HepG2 (cell line): Measurements from ENCODE around the gene FNDC3B. TPM values are rescaled to one million over a fixed set of nuclear protein-coding genes. Genes with fewer than 3 reads are reported as not detected.

Source experiments
- CAMTA2 ChIP-seq: sonication (generic); formaldehyde crosslinking; IDR thresholded peaks from 2 replicates; pipeline ENCODE4 v1.4.0; 2020; ENCODE audit warnings: mild to moderate bottlenecking, missing genetic modification reagents, borderline replicate concordance
- ERF ChIP-seq: IDR thresholded peaks from 2 replicates; pipeline ENCODE4 v1.6.1; 2018; ENCODE audit warnings: missing biosample characterization, missing genetic modification reagents
- HNF4A ChIP-seq: sonication (generic); formaldehyde crosslinking; IDR thresholded peaks from 2 replicates; pipeline ENCODE4 v1.4.0; 2020; ENCODE audit warnings: missing genetic modification reagents
- MIER3 ChIP-seq: IDR thresholded peaks from 2 replicates; pipeline ENCODE4 v1.6.1; 2016; ENCODE audit warnings: missing compliant biosample characterization, borderline replicate concordance
- NR1H2 ChIP-seq: sonication (generic); formaldehyde crosslinking; IDR thresholded peaks from 2 replicates; pipeline ENCODE4 v1.8.1; 2022; ENCODE audit warnings: low read depth, missing genetic modification reagents, borderline replicate concordance
- SIX4 ChIP-seq: sonication (generic); formaldehyde crosslinking; IDR thresholded peaks from 2 replicates; pipeline ENCODE4 v1.4.0; 2020; ENCODE audit warnings: missing genetic modification reagents
- SP140L ChIP-seq: sonication (generic); formaldehyde crosslinking; IDR thresholded peaks from 2 replicates; pipeline ENCODE4 v1.4.0; 2020; ENCODE audit warnings: missing genetic modification reagents, borderline replicate concordance
- SP5 ChIP-seq: IDR thresholded peaks from 2 replicates; pipeline ENCODE4 v1.6.1; 2016; ENCODE audit warnings: low read depth, borderline replicate concordance
- WIZ ChIP-seq: sonication (generic); formaldehyde crosslinking; IDR thresholded peaks from 2 replicates; pipeline ENCODE4 v1.5.1; 2020; ENCODE audit warnings: mild to moderate bottlenecking, missing genetic modification reagents
- ZKSCAN1 ChIP-seq: fragments of 150-350 bp; IDR thresholded peaks from 2 replicates; pipeline ENCODE4 v1.6.1; 2014; ENCODE audit warnings: low read length
- ZNF343 ChIP-seq: sonication (generic); formaldehyde crosslinking; IDR thresholded peaks from 2 replicates; pipeline ENCODE4 v1.4.0; 2020; ENCODE audit warnings: mild to moderate bottlenecking, missing genetic modification reagents
- ZNF552 ChIP-seq: sonication (generic); formaldehyde crosslinking; IDR thresholded peaks from 2 replicates; pipeline ENCODE4 v1.9.0; 2022; ENCODE audit warnings: missing genetic modification reagents, mild to moderate bottlenecking, borderline replicate concordance
- polyA plus RNA-seq, 8 experiments: library from polyadenylated mRNA; depleted of rRNA in 3 of 8; stranded (reverse) in 7 of 8; unstranded in 1 of 8; fragments of >200 nt; fragmentation: Illumina TruSeq in 4 of 8; extraction: Trizol in 4 of 8; gene quantifications; 2 replicates each; pipeline versions ENCODE4 v1.2.1 to v1.2.3, GENCODE V29; 2011 to 2016; ENCODE audit warnings: low read depth in 4 of 8, missing spikeins in 1 of 8, mixed read lengths in 1 of 8; ENCODE audit not compliant: insufficient read depth in 1 of 8
- small RNA-seq, 3 experiments: library from RNA; depleted of rRNA; stranded (forward); fragments of <200 nt; gene quantifications; one replicate each; pipeline ENCODE3, GENCODE V24; 2012; ENCODE audit warnings: low read depth in 2 of 3, low replicate concordance in 1 of 3; ENCODE audit not compliant: insufficient read length in 3 of 3, insufficient read depth in 2 of 3
- total RNA-seq, 5 experiments: library from RNA; depleted of rRNA; stranded (reverse); fragments of >200 nt; fragmentation: Illumina TruSeq; extraction: Trizol; gene quantifications; 2 replicates each; pipeline ENCODE4 v1.2.3, GENCODE V29; 2016; ENCODE audit warnings: low read depth in 1 of 5
- TF ChIP-seq, protein P1 (sequence below): sonication (generic); formaldehyde crosslinking; IDR thresholded peaks from 2 replicates; pipeline ENCODE4 v1.5.1; 2020; ENCODE audit warnings: mild to moderate bottlenecking, missing genetic modification reagents, moderate library complexity
- TF ChIP-seq, protein P2 (sequence below), 2 experiments: IDR thresholded peaks; 2 replicates each; pipeline ENCODE4 v1.6.1; 2011 to 2012; ENCODE audit warnings: low read length in 2 of 2, borderline replicate concordance in 1 of 2, low read depth in 1 of 2, mild to moderate bottlenecking in 1 of 2, moderate library complexity in 1 of 2

The FNDC3B gene
- total and polyA plus RNA-seq, 2 of the 13 experiments (the other 11 are each of a cell fraction or from before 2014, with no cell fraction given): 74.8 to 103 TPM

DNA sequence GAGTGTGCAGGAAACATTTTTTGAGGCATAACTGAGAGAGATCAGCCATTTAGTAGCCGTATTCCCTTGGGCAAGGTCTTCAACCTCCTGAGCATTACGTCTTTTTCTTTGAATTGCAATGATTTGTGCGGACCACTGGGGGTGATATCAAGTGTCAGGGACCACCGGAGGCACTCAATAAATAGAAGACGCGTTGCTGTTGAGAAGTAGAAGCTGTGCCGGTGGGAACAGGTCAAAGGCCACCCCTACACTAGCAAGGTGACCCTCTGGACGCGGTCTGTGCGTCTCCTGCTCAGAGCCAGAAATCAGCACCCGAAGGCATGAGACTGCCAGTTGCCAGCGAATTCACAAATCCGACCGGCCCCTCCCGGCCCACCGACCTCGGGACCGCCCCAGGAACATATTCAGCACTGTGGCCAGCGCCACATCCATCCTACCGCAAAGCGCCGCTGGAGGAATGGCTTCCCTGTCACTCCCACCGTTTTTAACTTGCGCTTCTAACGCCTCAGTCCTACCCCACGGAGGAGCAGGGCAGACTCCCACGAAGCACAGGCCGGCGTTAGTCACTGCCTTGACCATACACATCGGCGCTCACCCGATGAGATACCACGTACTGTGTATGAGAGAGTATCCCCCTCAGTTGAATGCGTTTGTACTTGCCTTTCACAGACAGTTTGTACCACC lies 410.2 kb downstream of the FNDC3B start (continued):
- TF ChIP-seq, protein P1, sequence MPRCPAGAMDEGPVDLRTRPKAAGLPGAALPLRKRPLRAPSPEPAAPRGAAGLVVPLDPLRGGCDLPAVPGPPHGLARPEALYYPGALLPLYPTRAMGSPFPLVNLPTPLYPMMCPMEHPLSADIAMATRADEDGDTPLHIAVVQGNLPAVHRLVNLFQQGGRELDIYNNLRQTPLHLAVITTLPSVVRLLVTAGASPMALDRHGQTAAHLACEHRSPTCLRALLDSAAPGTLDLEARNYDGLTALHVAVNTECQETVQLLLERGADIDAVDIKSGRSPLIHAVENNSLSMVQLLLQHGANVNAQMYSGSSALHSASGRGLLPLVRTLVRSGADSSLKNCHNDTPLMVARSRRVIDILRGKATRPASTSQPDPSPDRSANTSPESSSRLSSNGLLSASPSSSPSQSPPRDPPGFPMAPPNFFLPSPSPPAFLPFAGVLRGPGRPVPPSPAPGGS (CRISPR knock-in tag): peak; percentile 28; the same call in 1 of the 2 replicates
- TF ChIP-seq MIER3: no peak
- no peak for TF ChIP-seq SP140L (CRISPR knock-in tag)
- TF ChIP-seq ERF (CRISPR knock-in tag): 0 out of 2 replicates have a peak, but pooled peaks have one; percentile 41
- TF ChIP-seq ZKSCAN1: no peak
- no peak for TF ChIP-seq CAMTA2 (CRISPR knock-in tag)
- TF ChIP-seq HNF4A (CRISPR knock-in tag): no peak
- peak; percentile 92 for TF ChIP-seq WIZ (CRISPR knock-in tag)
- TF ChIP-seq ZNF552: no peak
- TF ChIP-seq SIX4 (CRISPR knock-in tag): no peak
- TF ChIP-seq, protein P2, sequence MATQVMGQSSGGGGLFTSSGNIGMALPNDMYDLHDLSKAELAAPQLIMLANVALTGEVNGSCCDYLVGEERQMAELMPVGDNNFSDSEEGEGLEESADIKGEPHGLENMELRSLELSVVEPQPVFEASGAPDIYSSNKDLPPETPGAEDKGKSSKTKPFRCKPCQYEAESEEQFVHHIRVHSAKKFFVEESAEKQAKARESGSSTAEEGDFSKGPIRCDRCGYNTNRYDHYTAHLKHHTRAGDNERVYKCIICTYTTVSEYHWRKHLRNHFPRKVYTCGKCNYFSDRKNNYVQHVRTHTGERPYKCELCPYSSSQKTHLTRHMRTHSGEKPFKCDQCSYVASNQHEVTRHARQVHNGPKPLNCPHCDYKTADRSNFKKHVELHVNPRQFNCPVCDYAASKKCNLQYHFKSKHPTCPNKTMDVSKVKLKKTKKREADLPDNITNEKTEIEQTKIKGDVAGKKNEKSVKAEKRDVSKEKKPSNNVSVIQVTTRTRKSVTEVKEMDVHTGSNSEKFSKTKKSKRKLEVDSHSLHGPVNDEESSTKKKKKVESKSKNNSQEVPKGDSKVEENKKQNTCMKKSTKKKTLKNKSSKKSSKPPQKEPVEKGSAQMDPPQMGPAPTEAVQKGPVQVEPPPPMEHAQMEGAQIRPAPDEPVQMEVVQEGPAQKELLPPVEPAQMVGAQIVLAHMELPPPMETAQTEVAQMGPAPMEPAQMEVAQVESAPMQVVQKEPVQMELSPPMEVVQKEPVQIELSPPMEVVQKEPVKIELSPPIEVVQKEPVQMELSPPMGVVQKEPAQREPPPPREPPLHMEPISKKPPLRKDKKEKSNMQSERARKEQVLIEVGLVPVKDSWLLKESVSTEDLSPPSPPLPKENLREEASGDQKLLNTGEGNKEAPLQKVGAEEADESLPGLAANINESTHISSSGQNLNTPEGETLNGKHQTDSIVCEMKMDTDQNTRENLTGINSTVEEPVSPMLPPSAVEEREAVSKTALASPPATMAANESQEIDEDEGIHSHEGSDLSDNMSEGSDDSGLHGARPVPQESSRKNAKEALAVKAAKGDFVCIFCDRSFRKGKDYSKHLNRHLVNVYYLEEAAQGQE (IDR thresholded peaks at IDR 0.05; ENCODE audit: borderline replicate concordance in 1 of 2, low read depth in 1 of 2, low read length in 2 of 2): peak; percentile 96 to 97
- TF ChIP-seq SP5 (CRISPR knock-in tag): no peak
- TF ChIP-seq NR1H2 (CRISPR knock-in tag): no peak
- TF ChIP-seq ZNF343: no peak

Small RNA genes within 50 kb of the gene (small RNA-seq; reads per million reads assigned to genes)
- gene RN7SL141P: 0 reads per million in 3 experiments

Other genes starting within 250 kb of the FNDC3B start
- gene PLD1, start 229.1 kb upstream of the FNDC3B start, total RNA-seq (2016; rRNA removed; fragmentation: Illumina TruSeq; extraction: Trizol): 27.1 and 33.6 TPM in 2 replicates
- 50.3 and 59.4 TPM in 2 replicates for gene PLD1, start 229.1 kb upstream of the FNDC3B start, polyA plus RNA-seq (2011; rRNA removed)
- not detected in 2 replicates for gene TMEM212, start 196.2 kb upstream of the FNDC3B start, total RNA-seq (2016; rRNA removed; fragmentation: Illumina TruSeq; extraction: Trizol)
- not detected in 2 replicates for gene TMEM212, start 196.2 kb upstream of the FNDC3B start, polyA plus RNA-seq (2011; rRNA removed)